Uterus (tissue), 4 donors: ENCODE data around the gene PAPPA2. TPM values are rescaled to one million over a fixed set of nuclear protein-coding genes. Genes with fewer than 3 reads are reported as not detected.

Experiments
- DNase-seq, 2 donors: peaks; one replicate each; pipeline ENCODE4 v3.0.0-alpha.2; 2019 to 2020
- H3K27ac ChIP-seq, 2 donors: fragments of 200-600 bp; sonication (generic); 1 replicate in 1 of 2; 2 replicates in 1 of 2; pipeline ENCODE4 v1.5.1; 2016 to 2018
- H3K27me3 ChIP-seq, 2 donors: fragments of 200-600 bp; sonication (generic); one replicate each; pipeline ENCODE4 v1.5.1; 2018 to 2019; ENCODE audit warnings: control low read depth in 1 of 2
- H3K36me3 ChIP-seq, 2 donors: fragments of 200-600 bp; sonication (generic); one replicate each; pipeline ENCODE4 v1.5.1; 2019; ENCODE audit warnings: control low read depth in 1 of 2
- H3K4me1 ChIP-seq, 2 donors: fragments of 200-600 bp; sonication (generic); one replicate each; pipeline ENCODE4 v1.5.1; 2018 to 2019; ENCODE audit warnings: control low read depth in 1 of 2
- H3K4me3 ChIP-seq, 2 donors: fragments of 200-600 bp; sonication (generic); 1 replicate in 1 of 2; 2 replicates in 1 of 2; pipeline ENCODE4 v1.5.1; 2018 to 2019; ENCODE audit warnings: mild to moderate bottlenecking in 1 of 2
- H3K9me3 ChIP-seq, 2 donors: fragments of 200-600 bp; sonication (generic); one replicate each; pipeline ENCODE4 v1.5.1; 2019; ENCODE audit warnings: control low read depth in 1 of 2
- CTCF ChIP-seq, 4 experiments: fragments of 200-600 bp in 2 of 4; fragments of 450-650 bp in 2 of 4; sonication (generic) in 2 of 4; IDR thresholded peaks; one replicate each; pipeline ENCODE4 v1.5.1; 2016 to 2019; ENCODE audit warnings: antibody characterized with exemption in 4 of 4, mild to moderate bottlenecking in 2 of 4, moderate library complexity in 1 of 4
- POLR2A ChIP-seq, 2 donors: fragments of 450-650 bp; IDR thresholded peaks; one replicate each; pipeline ENCODE4 v1.6.1; 2016; ENCODE audit warnings: antibody characterized with exemption in 2 of 2, mild to moderate bottlenecking in 1 of 2, moderate library complexity in 1 of 2
- intact Hi-C: fragments of 100-400 bp; cut with DNase I; formaldehyde crosslinking; loops from one replicate; pipeline ENCODE4 v1.15.1; 2023; ENCODE audit warnings: low total_unique reads
- total RNA-seq, 4 donors: library from RNA; depleted of rRNA in 3 of 4; stranded (reverse); fragments of >200 nt in 3 of 4; gene quantifications; one replicate each; pipeline versions ENCODE4 v1.1.0 to v1.2.4, GENCODE V29; 2014 to 2023
- donor health status: DM: yes; HTN: yes; CAD: no.

PAPPA2 gene
- total RNA-seq, 4 donors from 2014 or later = 0.51 to 4.0 (median 0.73) TPM; not detected in 1

- DNase-seq = no peak
- H3K27ac ChIP-seq = no peak overlapping the region
- TF ChIP-seq CTCF (IDR thresholded peaks at IDR 0.05) (no peak), POLR2A (IDR thresholded peaks at IDR 0.05) (no peak)
Observed at GRCh38 chr1:176531921-176532897, 69.2 kb downstream of the PAPPA2 start.

GRCh38 chr1:176533020-176533419 is 70.0 kb downstream of the PAPPA2 start:
- H3K36me3 ChIP-seq = no peaks in the 10 kb centered on the region

More at GRCh38 chr1:176531921-176532897, 69.2 kb downstream of the PAPPA2 start:
- H3K9me3 ChIP-seq = no peaks in the 10 kb centered on the region
- H3K4me3 ChIP-seq = no peak overlapping the region
- intact Hi-C loops = no loop called here
- no peaks in the 10 kb centered on the region for H3K27me3 ChIP-seq
- no peaks in the 10 kb centered on the region for H3K36me3 ChIP-seq
- no peaks in the 10 kb centered on the region for H3K4me1 ChIP-seq

DNA sequence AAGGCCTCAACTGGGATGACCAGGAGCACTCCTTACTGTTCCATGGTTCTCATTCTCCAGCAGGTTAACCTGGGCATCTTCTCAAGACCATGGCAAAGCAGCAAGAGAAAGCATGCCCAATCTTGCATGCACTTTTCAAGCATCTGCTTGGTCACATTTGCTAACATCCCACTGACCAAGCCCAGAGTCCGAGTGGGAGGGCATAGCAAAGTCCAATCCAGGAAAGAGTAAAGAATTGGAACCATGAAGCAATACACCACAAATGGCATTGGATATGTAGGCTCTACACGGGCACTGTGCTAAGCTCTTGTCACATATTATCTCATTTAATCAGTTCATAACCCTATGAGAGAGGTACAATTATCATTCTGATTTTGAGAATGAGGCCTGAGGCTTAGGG is 73.6 kb downstream of the PAPPA2 start:
- TF ChIP-seq CTCF (IDR thresholded peaks at IDR 0.05) (no peak), POLR2A (IDR thresholded peaks at IDR 0.05) (no peak)
- Histone ChIP-seq H3K9me3 (no peaks in the 10 kb centered on the region), H3K27me3 (no peaks in the 10 kb centered on the region), H3K27ac (no peak overlapping the region), H3K4me3 (no peak overlapping the region), H3K4me1 (no peaks in the 10 kb centered on the region), H3K36me3 (no peaks in the 10 kb centered on the region)
- DNase-seq = no peak
- intact Hi-C loops = no loop called here

More at GRCh38 chr1:176533020-176533419, 70.0 kb downstream of the PAPPA2 start:
- Histone ChIP-seq H3K9me3 (no peaks in the 10 kb centered on the region), H3K27ac (no peak overlapping the region), H3K27me3 (no peaks in the 10 kb centered on the region), H3K4me1 (no peaks in the 10 kb centered on the region), H3K4me3 (no peak overlapping the region)
- no peak for DNase-seq
- no peak for TF ChIP-seq POLR2A (IDR thresholded peaks at IDR 0.05)
- TF ChIP-seq CTCF (IDR thresholded peaks at IDR 0.05) = no peak
- intact Hi-C loops = no loop called here

DNA sequence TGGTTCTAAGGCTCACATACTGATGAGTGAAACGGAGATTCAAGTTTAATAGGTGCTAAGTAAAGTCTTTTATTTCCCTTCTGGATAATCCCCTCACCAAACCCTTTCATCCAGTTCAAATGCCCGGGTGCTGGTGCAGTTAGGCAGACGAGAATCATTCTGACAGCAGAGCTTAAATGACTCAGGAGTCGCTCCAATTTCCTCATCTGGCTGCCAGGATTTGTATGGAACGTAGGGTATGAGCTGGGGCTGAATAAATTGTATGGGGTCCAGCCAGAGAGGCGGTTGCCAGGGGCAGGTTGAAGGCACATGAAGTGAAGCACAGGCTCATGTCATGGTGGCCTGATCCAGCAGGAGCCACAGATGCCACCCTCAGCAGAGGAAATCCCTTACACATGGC is 76.0 kb downstream of the PAPPA2 start:
- intact Hi-C loops = no loop called here
- Histone ChIP-seq H3K9me3 (no peaks in the 10 kb centered on the region), H3K27me3 (no peaks in the 10 kb centered on the region), H3K4me1 (no peaks in the 10 kb centered on the region), H3K36me3 (no peaks in the 10 kb centered on the region), H3K27ac (no peak overlapping the region), H3K4me3 (no peak overlapping the region)
- TF ChIP-seq CTCF (IDR thresholded peaks at IDR 0.05) (no peak), POLR2A (IDR thresholded peaks at IDR 0.05) (no peak)
- DNase-seq = no peak

- intact Hi-C loops = no loop called here
- TF ChIP-seq CTCF (IDR thresholded peaks at IDR 0.05) (no peak), POLR2A (IDR thresholded peaks at IDR 0.05) (no peak)
- no peak overlapping the region for H3K4me3 ChIP-seq
Observed at GRCh38 chr1:176540428-176540827, 77.5 kb downstream of the PAPPA2 start.

More at GRCh38 chr1:176540428-176540827, 77.5 kb downstream of the PAPPA2 start:
- no peaks in the 10 kb centered on the region for H3K27me3 ChIP-seq
- H3K27ac ChIP-seq = no peak overlapping the region
- no peaks in the 10 kb centered on the region for H3K4me1 ChIP-seq
- no peaks in the 10 kb centered on the region for H3K36me3 ChIP-seq
- DNase-seq = no peak
- no peaks in the 10 kb centered on the region for H3K9me3 ChIP-seq
